Stimulated activated CD8-positive, alpha-beta memory T cell treated with anti-CD3 and anti-CD28 coated beads, Interleukin-2, amount 100 ng/mL, for 1 hour (primary cell): ENCODE measurements around the gene ETV2.
"Not testable (repeated sequence)": the region's sequence is repeated elsewhere in the genome, so short reads cannot be mapped to it uniquely, and the experiment has no call there.

ENCODE experiments used
- DNase-seq, 2 donors: peaks; one replicate each; pipeline ENCODE4 v3.0.0-alpha.2; 2020; ENCODE audit warnings: low read depth in 2 of 2

ETV2 gene

DNA sequence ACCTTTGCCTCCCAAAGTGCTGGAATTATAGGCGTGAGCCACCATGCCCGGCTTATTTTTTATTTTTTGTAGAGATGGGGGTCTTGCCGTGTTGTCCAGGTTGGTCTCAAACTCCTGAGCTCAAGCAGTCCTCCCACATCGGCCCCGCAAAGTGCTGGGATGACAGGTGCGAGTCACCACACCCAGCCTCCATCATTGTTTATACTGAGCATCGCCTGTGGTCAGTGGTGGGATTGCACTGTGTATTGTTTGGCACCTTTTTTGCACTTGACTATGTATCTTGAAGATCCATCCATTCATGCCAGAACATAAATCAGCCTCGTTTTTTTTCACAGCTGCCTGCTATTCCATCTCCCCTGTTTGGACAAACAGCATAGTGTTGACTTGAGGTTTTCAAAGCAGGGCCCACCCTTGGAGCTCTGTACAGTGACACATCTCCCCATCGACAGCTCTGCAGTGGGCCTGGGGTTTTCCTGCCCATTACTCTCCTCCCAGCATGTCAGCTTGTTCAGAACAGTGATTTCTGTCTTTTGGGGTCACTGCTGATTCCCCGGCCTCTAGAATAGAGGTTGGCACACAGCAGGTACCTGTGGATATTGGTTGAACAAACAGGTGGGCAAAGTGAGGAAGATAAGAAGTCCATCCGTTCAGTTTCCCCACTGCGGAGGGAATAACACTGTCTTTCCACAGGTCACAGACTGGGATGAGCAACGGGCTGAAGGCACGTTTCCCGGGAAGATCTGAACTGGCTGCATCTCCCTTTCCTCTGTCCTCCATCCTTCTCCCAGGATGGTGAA, 16.6 kb downstream of the ETV2 start:
- no peak for DNase-seq

DNA sequence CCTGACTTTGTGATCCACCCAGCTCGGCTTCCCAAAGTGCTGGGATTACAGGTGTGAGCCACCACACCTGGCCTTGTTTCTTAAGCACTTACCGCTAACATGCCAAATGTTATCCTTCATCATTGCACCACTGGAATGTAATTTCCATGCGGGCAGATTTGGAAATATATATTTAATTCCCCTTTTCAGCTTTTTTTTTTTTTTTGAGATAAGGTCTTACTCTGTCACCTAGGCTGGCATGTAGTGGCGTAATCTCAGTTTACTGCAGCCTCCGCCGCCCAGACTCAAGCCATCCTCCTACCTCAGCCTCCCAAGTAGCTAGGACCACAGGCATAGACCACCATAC, 20.4 kb downstream of the ETV2 start:
- DNase-seq = no peak

- no peak for DNase-seq
Observed at GRCh38 chr19:35663981-35664380, 22.4 kb downstream of the ETV2 start.

- DNase-seq = no peak
Observed at GRCh38 chr19:35665157-35665556, 23.6 kb downstream of the ETV2 start.

DNA sequence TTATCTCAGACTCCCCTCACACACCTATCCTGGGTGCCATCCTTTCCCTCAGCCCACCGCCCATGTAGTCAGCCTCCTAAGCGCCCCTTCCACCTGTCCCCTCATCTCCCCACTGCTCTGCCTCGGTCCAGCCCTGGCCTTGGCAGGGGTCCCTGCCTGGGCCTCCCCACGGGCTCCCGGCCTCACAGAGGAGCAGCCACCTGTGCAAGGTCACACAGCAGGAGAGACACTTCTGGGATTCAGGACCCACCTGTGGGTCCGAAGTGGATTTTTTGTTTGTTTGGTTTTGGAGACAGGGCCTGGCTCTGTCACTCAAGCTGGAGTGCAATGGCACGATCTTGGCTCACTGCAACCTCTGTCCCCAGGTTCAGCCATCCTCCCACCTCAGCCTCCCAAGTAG, 24.1 kb downstream of the ETV2 start:
- DNase-seq = no peak

DNA sequence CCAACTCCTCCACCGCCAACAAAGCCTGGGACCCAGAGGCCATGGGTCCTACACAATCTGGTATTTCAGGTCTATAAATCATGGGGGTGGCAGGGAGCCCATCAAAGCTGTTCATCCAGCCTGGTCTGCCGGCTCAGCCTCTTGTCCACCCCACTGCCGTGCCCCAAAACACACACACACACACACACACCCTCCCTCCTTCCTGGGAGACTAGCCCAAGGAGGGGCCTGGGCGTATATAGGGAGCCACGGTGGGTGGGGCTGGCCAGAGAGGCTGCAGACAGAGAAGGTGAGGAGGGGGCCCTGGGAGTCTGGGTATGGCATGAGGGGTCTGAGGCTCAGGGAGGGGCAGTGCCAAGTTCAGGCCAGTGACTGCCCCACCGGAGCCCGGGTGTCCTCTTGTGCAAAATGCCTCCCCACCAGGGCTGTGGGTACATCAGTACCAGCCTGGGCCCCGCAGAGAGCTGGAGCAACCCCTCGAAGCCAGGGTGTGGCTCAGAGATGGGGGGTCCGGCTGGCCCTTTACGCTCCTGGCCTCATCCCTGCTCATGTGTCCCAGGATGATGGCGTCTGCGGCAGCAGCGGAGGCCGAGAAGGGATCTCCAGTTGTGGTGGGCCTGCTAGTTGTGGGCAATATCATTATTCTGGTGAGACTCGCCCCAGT, 24.8 kb downstream of the ETV2 start, which contains the start of gene UPK1A:
UPK1A (plus strand) TSS at position 267 of the 663 bp plus-strand sequence; CDS start at position 563, 296 bp downstream.
- no peak for DNase-seq

DNA sequence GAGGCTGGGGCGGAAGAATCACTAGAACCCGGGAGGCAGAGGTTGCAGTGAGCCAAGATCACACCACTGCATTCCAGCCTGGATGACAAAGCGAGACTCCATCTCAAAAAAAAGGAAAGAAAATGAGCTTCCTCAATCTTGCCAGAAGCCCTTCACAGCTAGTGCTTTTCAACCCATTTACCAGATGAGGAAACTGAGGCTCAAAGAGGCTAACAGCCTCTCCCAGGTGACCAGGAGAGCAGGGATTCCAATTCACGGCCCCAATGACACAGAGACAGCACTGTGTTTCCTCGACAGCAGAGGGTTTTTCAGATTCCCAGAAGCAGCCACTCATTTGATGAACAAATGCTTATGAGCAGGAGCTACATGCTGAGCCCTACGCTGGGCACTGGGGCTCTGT, 28.0 kb downstream of the ETV2 start:
- no peak for DNase-seq

DNA sequence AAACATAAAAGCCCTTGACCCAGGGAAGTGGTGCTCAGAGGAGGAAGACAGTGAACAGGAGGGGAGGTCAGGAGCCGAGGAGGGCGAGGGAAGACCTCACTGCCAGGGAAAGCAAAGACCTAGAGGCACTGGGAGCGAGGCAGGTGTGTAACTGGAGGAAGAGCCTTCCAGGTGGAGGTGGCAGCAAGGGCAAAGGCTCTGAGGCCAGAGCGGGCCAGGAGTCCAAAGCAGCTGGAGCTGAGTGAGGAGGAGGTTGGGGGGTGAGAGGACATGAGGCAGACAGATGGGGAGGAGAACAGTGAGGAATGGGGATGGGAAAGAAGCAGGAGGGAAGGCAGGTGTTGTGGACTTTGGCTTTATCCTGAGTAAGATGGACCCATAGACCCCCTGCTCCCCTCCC, 28.4 kb downstream of the ETV2 start:
- no peak for DNase-seq

DNA sequence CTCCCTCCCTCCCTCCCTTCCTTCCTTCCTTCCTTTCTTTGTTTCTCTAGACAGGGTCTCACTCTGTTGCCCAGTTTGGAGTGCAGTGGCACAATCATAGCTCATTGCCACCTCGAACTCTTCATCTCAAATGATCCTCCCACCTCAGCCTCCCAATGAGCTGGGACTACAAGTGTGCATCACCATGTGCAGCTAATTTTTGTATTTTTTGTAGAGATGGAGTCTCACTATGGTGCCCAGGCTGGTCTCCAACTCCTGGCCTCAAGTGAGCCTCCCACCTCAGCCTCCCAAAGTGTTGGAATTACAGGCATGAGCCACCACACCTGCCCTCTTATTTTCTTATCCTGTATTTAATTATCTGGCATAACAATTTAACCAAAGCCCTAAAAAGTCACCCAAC, 29.1 kb downstream of the ETV2 start:
- no peak for DNase-seq

DNA sequence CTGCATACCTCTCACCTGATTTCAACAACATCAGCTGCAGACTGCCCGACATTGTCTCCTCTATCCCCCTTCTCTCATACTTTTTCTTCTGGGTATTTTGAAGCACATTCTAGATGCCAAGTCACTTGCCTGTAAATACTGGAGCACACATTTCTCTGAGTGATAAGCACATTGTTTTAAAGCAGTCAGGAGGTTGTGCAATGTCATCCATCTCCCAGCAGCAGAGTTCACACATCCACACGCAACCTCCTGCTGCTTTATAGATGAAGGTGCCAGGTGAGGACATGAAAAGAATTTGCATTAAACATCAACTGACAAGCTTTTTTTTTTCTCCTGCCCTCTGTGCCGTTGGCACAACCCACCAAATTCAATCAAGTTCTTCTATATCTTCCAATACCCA, 30.3 kb downstream of the ETV2 start:
- DNase-seq = no peak

DNA sequence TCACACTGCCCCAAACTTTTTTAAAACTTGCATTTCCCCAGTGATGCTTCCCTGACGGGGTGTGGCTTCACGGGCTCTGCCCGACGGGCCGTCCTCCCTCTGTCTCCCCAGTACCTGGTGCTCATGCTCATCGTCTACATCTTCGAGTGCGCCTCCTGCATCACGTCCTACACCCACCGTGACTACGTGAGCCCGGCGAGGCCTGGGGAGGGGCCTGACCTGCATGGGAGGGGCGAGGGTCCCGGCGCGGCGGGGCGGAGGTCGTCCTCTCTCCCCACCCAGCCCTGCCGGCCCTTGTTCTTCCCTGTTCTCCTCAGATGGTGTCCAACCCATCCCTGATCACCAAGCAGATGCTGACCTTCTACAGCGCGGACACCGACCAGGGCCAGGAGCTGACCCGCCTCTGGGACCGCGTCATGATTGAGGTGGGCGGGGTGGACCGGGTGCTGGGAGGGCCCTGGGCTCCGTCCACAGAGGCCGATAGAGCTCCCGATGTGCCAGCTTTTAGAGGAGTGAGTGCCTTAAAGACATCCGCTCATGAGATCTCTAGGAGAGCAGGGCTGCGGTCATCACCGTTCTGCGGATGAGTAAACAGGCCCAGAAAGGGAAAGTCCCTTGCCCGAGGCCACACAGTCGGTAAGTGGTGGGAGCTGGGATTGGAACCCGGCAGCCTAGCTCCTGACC, 31.7 kb downstream of the ETV2 start:
- peak in 1 of 2 donors; percentile 5 for DNase-seq

DNA sequence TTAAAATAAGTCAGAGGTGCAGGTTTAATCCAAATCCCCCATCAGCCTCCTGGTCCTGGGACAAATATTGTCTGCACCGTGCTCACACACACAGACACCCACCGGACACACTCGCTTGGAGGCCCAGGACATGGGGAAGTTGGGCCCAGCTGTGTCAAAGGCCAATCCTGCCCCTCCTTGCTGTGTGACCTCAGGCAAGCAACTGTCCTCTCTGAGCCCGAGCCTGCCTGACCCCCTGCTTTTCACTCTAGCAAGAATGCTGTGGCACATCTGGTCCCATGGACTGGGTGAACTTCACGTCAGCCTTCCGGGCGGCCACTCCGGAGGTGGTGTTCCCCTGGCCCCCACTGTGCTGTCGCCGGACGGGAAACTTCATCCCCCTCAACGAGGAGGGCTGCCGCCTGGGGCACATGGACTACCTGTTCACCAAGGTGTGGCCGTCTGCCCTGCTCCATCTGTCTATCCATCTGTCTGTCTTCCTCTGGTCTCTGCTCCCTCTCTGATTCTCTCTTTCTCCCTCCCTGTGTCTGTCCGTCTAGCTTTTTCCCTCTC, 34.1 kb downstream of the ETV2 start:
- no peak for DNase-seq

DNA sequence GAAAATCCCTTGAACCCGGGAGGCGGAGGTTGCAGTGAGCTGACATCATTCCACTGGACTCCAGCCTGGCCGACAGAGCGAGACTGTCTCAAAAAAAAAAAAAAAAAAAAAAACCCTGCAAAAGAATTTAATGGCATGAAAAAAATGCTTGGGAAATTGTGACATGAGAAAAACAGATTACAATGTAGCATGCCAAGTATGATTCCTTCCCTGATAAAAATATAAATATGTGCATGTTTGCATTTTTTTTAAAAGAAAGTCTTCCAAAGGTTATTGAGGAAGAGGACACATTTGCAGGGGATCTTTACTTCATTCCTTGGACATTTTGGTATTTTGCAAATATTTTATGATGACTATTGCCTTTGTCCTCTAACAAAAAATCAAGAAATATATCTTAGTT, 48.3 kb downstream of the ETV2 start:
- no peak for DNase-seq

DNA sequence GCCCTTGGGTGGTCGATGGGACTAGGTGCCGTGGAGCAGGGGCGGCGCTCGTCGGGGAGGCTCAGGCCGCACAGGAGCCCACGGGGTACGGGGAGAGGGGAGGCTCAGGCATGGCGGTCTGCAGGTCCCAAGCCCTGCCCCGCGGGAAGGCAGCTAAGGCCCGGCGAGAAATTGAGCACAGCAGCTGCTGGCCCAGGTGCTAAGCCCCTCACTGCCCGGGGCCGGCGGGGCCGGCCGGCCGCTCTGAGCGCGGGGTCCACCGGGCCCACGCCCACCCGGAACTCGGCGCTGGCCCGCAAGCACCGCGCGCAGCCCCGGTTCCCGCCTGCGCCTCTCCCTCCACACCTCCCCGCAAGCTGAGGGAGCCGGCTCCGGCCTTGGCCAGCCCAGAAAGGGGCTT, 49.6 kb downstream of the ETV2 start:
- DNase-seq = not testable (repeated sequence)

GRCh38 chr19:35692010-35692409, 50.5 kb downstream of the ETV2 start:
- no peak for DNase-seq

DNA sequence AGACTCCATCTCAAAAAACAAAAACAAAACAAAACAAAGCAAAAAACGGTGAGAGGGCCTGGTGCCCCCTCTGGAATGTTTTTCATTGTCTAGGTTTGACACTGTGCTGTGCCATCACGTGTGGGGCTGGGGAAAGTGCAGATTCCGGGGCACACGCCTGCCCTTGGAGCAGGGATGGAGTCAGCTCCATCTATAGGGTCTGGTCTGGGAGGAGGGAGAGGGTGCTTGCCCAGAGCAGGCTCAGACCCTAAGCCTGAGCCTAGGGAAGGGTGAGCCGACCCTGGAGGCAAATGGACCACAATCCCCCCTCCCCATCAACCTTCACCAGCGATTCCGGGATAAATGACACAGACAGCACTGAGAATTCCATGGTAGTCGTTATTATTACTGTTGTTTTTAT, 51.9 kb downstream of the ETV2 start:
- DNase-seq = no peak

- peak; percentile 80 to 82 for DNase-seq
Observed at GRCh38 chr19:35693835-35694599, 52.5 kb downstream of the ETV2 start.
